ENCODE data around the gene ZNF385B. TPM values are rescaled to one million over a fixed set of nuclear protein-coding genes. Genes with fewer than 3 reads are reported as not detected.

The ZNF385B gene
- total RNA-seq, 1 donor from 2014 or later = not detected

GRCh38 chr2:179854891-179855290 is 6.5 kb downstream of the ZNF385B start:
- Histone ChIP-seq H3K36me3 (ENCODE audit: control insufficient read depth, insufficient read depth, low read length) (no peaks in the 10 kb centered on the region), H3K27me3 (ENCODE audit: control insufficient read depth, insufficient read depth, low read length) (peaks cover 3% of the 10 kb centered on the region), H3K4me3 (ENCODE audit: low read depth, low read length) (no peak overlapping the region)
- no peak for TF ChIP-seq CTCF (IDR thresholded peaks at IDR 0.05; ENCODE audit: insufficient read depth, low read length, severe bottlenecking)
- no peak for FAIRE-seq
- DNase-seq (ENCODE audit: low read depth) = no peak

GRCh38 chr2:179853108-179853507 is 8.3 kb downstream of the ZNF385B start:
- Histone ChIP-seq H3K36me3 (ENCODE audit: control insufficient read depth, insufficient read depth, low read length) (no peaks in the 10 kb centered on the region), H3K27me3 (ENCODE audit: control insufficient read depth, insufficient read depth, low read length) (peaks cover 3% of the 10 kb centered on the region), H3K4me3 (ENCODE audit: low read depth, low read length) (no peak overlapping the region)
- no peak for DNase-seq (ENCODE audit: low read depth)
- no peak for FAIRE-seq
- TF ChIP-seq CTCF (IDR thresholded peaks at IDR 0.05; ENCODE audit: insufficient read depth, low read length, severe bottlenecking) = no peak

- H3K36me3 ChIP-seq (ENCODE audit: control insufficient read depth, insufficient read depth, low read length) = no peaks in the 10 kb centered on the region
- DNase-seq (ENCODE audit: low read depth) = peak; percentile 64
- peak; percentile 31 for TF ChIP-seq CTCF (IDR thresholded peaks at IDR 0.05; ENCODE audit: insufficient read depth, low read length, severe bottlenecking)
- H3K4me3 ChIP-seq (ENCODE audit: low read depth, low read length) = no peak overlapping the region
- H3K27me3 ChIP-seq (ENCODE audit: control insufficient read depth, insufficient read depth, low read length) = no peaks in the 10 kb centered on the region
- no peak for FAIRE-seq
Measured at GRCh38 chr2:179850188-179850587, 11.2 kb downstream of the ZNF385B start.

GRCh38 chr2:179849719-179850118 is 11.7 kb downstream of the ZNF385B start:
- TF ChIP-seq CTCF (IDR thresholded peaks at IDR 0.05; ENCODE audit: insufficient read depth, low read length, severe bottlenecking) = no peak
- FAIRE-seq = no peak
- H3K4me3 ChIP-seq (ENCODE audit: low read depth, low read length) = no peak overlapping the region

GRCh38 chr2:179843541-179843940 is 17.9 kb downstream of the ZNF385B start:
- Histone ChIP-seq H3K27me3 (ENCODE audit: control insufficient read depth, insufficient read depth, low read length) (no peaks in the 10 kb centered on the region), H3K4me3 (ENCODE audit: low read depth, low read length) (no peak overlapping the region), H3K36me3 (ENCODE audit: control insufficient read depth, insufficient read depth, low read length) (no peaks in the 10 kb centered on the region)
- no peak for TF ChIP-seq CTCF (IDR thresholded peaks at IDR 0.05; ENCODE audit: insufficient read depth, low read length, severe bottlenecking)
- FAIRE-seq (no peak), DNase-seq (ENCODE audit: low read depth) (no peak)

More at GRCh38 chr2:179849719-179850118, 11.7 kb downstream of the ZNF385B start:
- no peaks in the 10 kb centered on the region for H3K36me3 ChIP-seq (ENCODE audit: control insufficient read depth, insufficient read depth, low read length)
- no peaks in the 10 kb centered on the region for H3K27me3 ChIP-seq (ENCODE audit: control insufficient read depth, insufficient read depth, low read length)
- DNase-seq (ENCODE audit: low read depth) = no peak

GRCh38 chr2:179842498-179843153 is 18.8 kb downstream of the ZNF385B start:
- FAIRE-seq (no peak), DNase-seq (ENCODE audit: low read depth) (no peak)
- H3K27me3 ChIP-seq (ENCODE audit: control insufficient read depth, insufficient read depth, low read length) = no peaks in the 10 kb centered on the region
- TF ChIP-seq CTCF (IDR thresholded peaks at IDR 0.05; ENCODE audit: insufficient read depth, low read length, severe bottlenecking) = peak; percentile 1
- no peak overlapping the region for H3K4me3 ChIP-seq (ENCODE audit: low read depth, low read length)
- no peaks in the 10 kb centered on the region for H3K36me3 ChIP-seq (ENCODE audit: control insufficient read depth, insufficient read depth, low read length)

Data from bronchial epithelial cell (primary cell).